Fibroblast of villous mesenchyme (primary cell): Measurements from ENCODE around the gene SRXN1. TPM values are rescaled to one million over a fixed set of nuclear protein-coding genes. Genes with fewer than 3 reads are reported as not detected.

Experiments used
- DNase-seq: peaks from one replicate; pipeline ENCODE4 v3.0.0-alpha.2; 2010; ENCODE audit warnings: low read depth
- H3K4me3 ChIP-seq: 2 replicates; pipeline ENCODE4 v1.5.1; 2011; ENCODE audit warnings: low read depth, mild to moderate bottlenecking, low read length
- CTCF ChIP-seq: IDR thresholded peaks from 2 replicates; pipeline ENCODE4 v1.5.1; 2012; ENCODE audit warnings: low read depth, mild to moderate bottlenecking, low read length; ENCODE audit not compliant: insufficient read depth
- total RNA-seq: library from RNA; depleted of rRNA; stranded (reverse); fragments of >200 nt; gene quantifications from 2 replicates; pipeline ENCODE4 v1.2.3, GENCODE V29; 2012

The SRXN1 gene
- total RNA-seq, 1 donor, result 35.4 TPM

GRCh38 chr20:605237-605636 is 47.8 kb downstream of the SRXN1 start:
- no peak overlapping the region for H3K4me3 ChIP-seq
- TF ChIP-seq CTCF, result no peak
- no peak for DNase-seq

GRCh38 chr20:603116-603640 is 49.8 kb downstream of the SRXN1 start:
- TF ChIP-seq CTCF, result no peak
- H3K4me3 ChIP-seq, result no peak overlapping the region
- no peak for DNase-seq

GRCh38 chr20:602111-602970 is 50.7 kb downstream of the SRXN1 start:
- H3K4me3 ChIP-seq, result no peak overlapping the region
- no peak for DNase-seq
- no peak for TF ChIP-seq CTCF

- H3K4me3 ChIP-seq, result no peak overlapping the region
- no peak for TF ChIP-seq CTCF
- no peak for DNase-seq
Observed at GRCh38 chr20:600736-601135, 52.3 kb downstream of the SRXN1 start.

GRCh38 chr20:600141-600540 is 52.9 kb downstream of the SRXN1 start:
- no peak for TF ChIP-seq CTCF
- DNase-seq, result no peak
- H3K4me3 ChIP-seq, result no peak overlapping the region

GRCh38 chr20:598133-598850 is 54.7 kb downstream of the SRXN1 start:
- no peak for TF ChIP-seq CTCF
- no peak overlapping the region for H3K4me3 ChIP-seq
- DNase-seq, result no peak
